ENCODE measurements around the gene AP4S1.
A peak's percentile ranks its signal among the peaks of the same experiment; 100 is the strongest.
"Not testable (repeated sequence)": the region's sequence is repeated elsewhere in the genome, so short reads cannot be mapped to it uniquely, and the experiment has no call there.

Gene AP4S1

GRCh38 chr14:31057035-31057434 lies 31.6 kb downstream of the AP4S1 start:
- DNase-seq (ENCODE audit: low read depth) = no peak
- H3K4me3 ChIP-seq (ENCODE audit: low read length) = no peak overlapping the region
- TF ChIP-seq CTCF (conservative IDR thresholded peaks at IDR 0.05; ENCODE audit: low read length) = no peak

GRCh38 chr14:31057701-31058364 lies 32.4 kb downstream of the AP4S1 start:
- DNase-seq (ENCODE audit: low read depth) = no peak
- no peak for TF ChIP-seq CTCF (conservative IDR thresholded peaks at IDR 0.05; ENCODE audit: low read length)
- H3K4me3 ChIP-seq (ENCODE audit: low read length) = no peak overlapping the region

GRCh38 chr14:31059152-31059924 lies 33.9 kb downstream of the AP4S1 start:
- H3K4me3 ChIP-seq (ENCODE audit: low read length) = no peak overlapping the region

GRCh38 chr14:31060253-31060875 lies 34.9 kb downstream of the AP4S1 start:
- TF ChIP-seq CTCF (conservative IDR thresholded peaks at IDR 0.05; ENCODE audit: low read length) = no peak
- DNase-seq (ENCODE audit: low read depth) = no peak
- H3K4me3 ChIP-seq (ENCODE audit: low read length) = no peak overlapping the region

More at GRCh38 chr14:31059152-31059924, 33.9 kb downstream of the AP4S1 start:
- DNase-seq (ENCODE audit: low read depth) = peak; percentile 79
- no peak for TF ChIP-seq CTCF (conservative IDR thresholded peaks at IDR 0.05; ENCODE audit: low read length)

- not testable (repeated sequence) for H3K4me3 ChIP-seq (ENCODE audit: low read length); DNase-seq (ENCODE audit: low read depth)
These were observed 37.5 kb downstream of the AP4S1 start for GRCh38 chr14:31062908-31063307.

- DNase-seq (ENCODE audit: low read depth) = peak; percentile 34
- TF ChIP-seq CTCF (conservative IDR thresholded peaks at IDR 0.05; ENCODE audit: low read length) = no peak
- H3K4me3 ChIP-seq (ENCODE audit: low read length) = no peak overlapping the region
These were observed 42.8 kb downstream of the AP4S1 start for GRCh38 chr14:31068235-31068634.

- TF ChIP-seq CTCF (conservative IDR thresholded peaks at IDR 0.05; ENCODE audit: low read length) = no peak
- DNase-seq (ENCODE audit: low read depth) = no peak
- no peak overlapping the region for H3K4me3 ChIP-seq (ENCODE audit: low read length)
These were observed 43.9 kb downstream of the AP4S1 start for GRCh38 chr14:31069343-31069742.
